Thyroid gland (tissue), 4 donors: ENCODE data around the gene MPPED1. TPM values are rescaled to one million over a fixed set of nuclear protein-coding genes. Genes with fewer than 3 reads are reported as not detected.

Source experiments
- DNase-seq, 2 donors: peaks; one replicate each; pipeline ENCODE4 v3.0.0-alpha.2; 2019
- H3K27ac ChIP-seq, 3 donors: fragments of 200-600 bp; sonication (generic); 1 replicate in 2 of 3; 2 replicates in 1 of 3; pipeline ENCODE4 v1.5.1; 2016 to 2019; ENCODE audit warnings: mild to moderate bottlenecking in 1 of 3, moderate library complexity in 1 of 3
- H3K27me3 ChIP-seq: fragments of 200-600 bp; sonication (generic); one replicate; pipeline ENCODE4 v1.5.1; 2019
- H3K36me3 ChIP-seq, 2 donors: fragments of 200-600 bp; sonication (generic); one replicate each; pipeline ENCODE4 v1.5.1; 2016 to 2019
- H3K4me1 ChIP-seq, 2 donors: fragments of 200-600 bp; sonication (generic); one replicate each; pipeline ENCODE4 v1.5.1; 2017 to 2019
- H3K4me3 ChIP-seq, 3 donors: fragments of 200-600 bp; sonication (generic); replicated peaks in 1 of 3; 1 replicate in 2 of 3; 2 replicates in 1 of 3; pipeline ENCODE4 v1.5.1; 2016; ENCODE audit warnings: mild to moderate bottlenecking in 1 of 3
- H3K9me3 ChIP-seq: fragments of 200-600 bp; sonication (generic); one replicate; pipeline ENCODE4 v1.5.1; 2017
- CTCF ChIP-seq, 6 experiments: fragments of 200-600 bp in 3 of 6; fragments of 450-650 bp in 3 of 6; sonication (generic) in 3 of 6; IDR thresholded peaks; one replicate each; pipeline ENCODE4 v1.5.1; 2016 to 2019; ENCODE audit warnings: antibody characterized with exemption in 6 of 6, mild to moderate bottlenecking in 2 of 6, inconsistent platforms in 1 of 6, moderate library complexity in 1 of 6
- POLR2A ChIP-seq, 2 donors: fragments of 450-650 bp; IDR thresholded peaks; one replicate each; pipeline ENCODE4 v1.6.1; 2017; ENCODE audit warnings: antibody characterized with exemption in 2 of 2, mild to moderate bottlenecking in 2 of 2, moderate library complexity in 1 of 2
- WGBS, 2 donors: methylation state at CpG; one replicate each; pipeline ENCODE4 v1.1.5; 2017; 5-methylcytosine and 5-hydroxymethylcytosine counted together
- intact Hi-C: fragments of 100-400 bp; cut with DNase I; formaldehyde crosslinking; loops from one replicate; pipeline ENCODE4 v1.15.1; 2023
- total RNA-seq, 4 donors: library from RNA; depleted of rRNA; stranded (reverse); fragments of >200 nt; gene quantifications; one replicate each; pipeline ENCODE4 v1.2.3, GENCODE V29; 2016

MPPED1 gene
- total RNA-seq, 4 donors from 2014 or later = not detected

DNA sequence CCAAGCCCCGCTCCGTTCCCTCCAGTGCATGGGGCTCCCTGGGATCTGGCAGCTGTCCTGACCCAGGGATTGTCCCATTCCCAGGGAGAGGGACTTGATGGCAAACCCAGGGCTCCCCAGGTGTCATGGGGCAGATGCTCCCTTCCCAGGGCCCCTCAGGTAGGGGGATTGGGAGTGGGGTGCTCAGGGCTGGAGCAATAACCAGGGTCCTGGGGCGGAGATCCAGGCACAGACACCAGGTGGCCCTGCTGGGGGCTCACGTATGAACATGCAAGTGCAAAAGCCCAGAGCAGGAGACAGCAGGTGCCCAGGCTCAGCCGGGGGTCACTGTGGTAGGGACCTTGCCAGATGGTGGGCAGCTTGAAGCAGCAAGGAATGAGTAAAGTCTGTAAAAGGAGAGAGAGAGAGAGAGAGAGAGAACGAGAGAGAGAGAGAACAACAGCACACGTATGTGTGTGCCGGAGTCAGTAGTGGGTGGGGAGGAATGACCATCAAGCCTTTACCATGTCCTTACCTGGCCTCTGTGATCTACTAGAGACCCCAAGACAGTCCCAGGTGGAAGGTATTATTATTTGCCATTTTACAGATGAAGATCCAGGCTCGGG is 19.3 kb upstream of the MPPED1 start:
- no peak for TF ChIP-seq CTCF (IDR thresholded peaks at IDR 0.05)
- no peak for TF ChIP-seq POLR2A (IDR thresholded peaks at IDR 0.05)
- intact Hi-C loops = no loop called here
- 90 to 91% methylated on average over 9 of the region's 9 CpGs for whole genome bisulfite sequencing, 2 donors

GRCh38 chr22:43393132-43393843 is 18.5 kb upstream of the MPPED1 start:
- intact Hi-C loops = no loop called here
- Histone ChIP-seq H3K36me3 (no peaks in the 10 kb centered on the region), H3K4me3 (no peak overlapping the region), H3K27ac (no peak overlapping the region), H3K4me1 (no peaks in the 10 kb centered on the region), H3K9me3 (no peaks in the 10 kb centered on the region), H3K27me3 (no peaks in the 10 kb centered on the region)
- no peak for DNase-seq
- TF ChIP-seq CTCF (IDR thresholded peaks at IDR 0.05) (no peak), POLR2A (IDR thresholded peaks at IDR 0.05) (no peak)
- 51 to 53% methylated on average over 14 of the region's 14 CpGs for WGBS, 2 donors

More for the DNA sequence above, 19.3 kb upstream of the MPPED1 start:
- Histone ChIP-seq H3K4me3 (no peak overlapping the region), H3K9me3 (no peaks in the 10 kb centered on the region), H3K27ac (no peak overlapping the region), H3K36me3 (no peaks in the 10 kb centered on the region), H3K27me3 (no peaks in the 10 kb centered on the region), H3K4me1 (no peaks in the 10 kb centered on the region)
- no peak for DNase-seq

DNA sequence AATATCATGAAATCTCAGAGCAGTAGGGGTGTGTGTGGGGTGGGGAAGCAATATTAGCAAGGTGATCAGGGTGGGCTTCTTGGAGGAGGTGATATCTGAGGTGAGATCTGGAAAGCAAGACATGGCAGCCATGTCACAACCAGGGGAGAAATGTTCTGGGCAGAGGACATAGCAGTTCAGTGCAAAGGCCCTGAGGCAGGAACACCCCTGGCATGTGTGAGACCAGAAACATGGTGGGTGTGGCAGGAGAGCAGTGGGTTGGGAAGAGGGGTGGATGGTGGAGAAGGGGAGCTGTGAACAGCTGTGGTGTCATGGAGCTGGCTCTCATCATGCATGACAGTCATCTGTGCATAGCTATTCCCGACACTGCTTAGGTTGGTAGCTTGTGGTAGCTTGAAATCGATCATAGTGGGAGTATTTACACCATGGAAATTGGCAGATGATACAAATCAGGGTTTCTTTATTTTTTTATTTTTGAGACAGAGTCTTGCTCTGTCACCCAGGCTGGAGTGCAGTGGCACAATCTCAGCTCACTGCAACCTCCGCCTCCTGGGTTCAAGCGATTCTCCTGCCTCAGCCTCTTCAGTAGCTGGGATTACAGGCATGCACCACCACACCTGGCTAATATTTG is 17.9 kb upstream of the MPPED1 start:
- intact Hi-C loops = no loop called here
- H3K9me3 ChIP-seq = no peaks in the 10 kb centered on the region
- H3K36me3 ChIP-seq = no peaks in the 10 kb centered on the region
- no peaks in the 10 kb centered on the region for H3K4me1 ChIP-seq
- WGBS, 2 donors = 88 to 93% methylated on average over 4 of the region's 4 CpGs
- no peak overlapping the region for H3K4me3 ChIP-seq
- TF ChIP-seq POLR2A (IDR thresholded peaks at IDR 0.05) = no peak
- no peak for TF ChIP-seq CTCF (IDR thresholded peaks at IDR 0.05)
- DNase-seq = no peak
- no peak overlapping the region for H3K27ac ChIP-seq
- H3K27me3 ChIP-seq = no peaks in the 10 kb centered on the region

DNA sequence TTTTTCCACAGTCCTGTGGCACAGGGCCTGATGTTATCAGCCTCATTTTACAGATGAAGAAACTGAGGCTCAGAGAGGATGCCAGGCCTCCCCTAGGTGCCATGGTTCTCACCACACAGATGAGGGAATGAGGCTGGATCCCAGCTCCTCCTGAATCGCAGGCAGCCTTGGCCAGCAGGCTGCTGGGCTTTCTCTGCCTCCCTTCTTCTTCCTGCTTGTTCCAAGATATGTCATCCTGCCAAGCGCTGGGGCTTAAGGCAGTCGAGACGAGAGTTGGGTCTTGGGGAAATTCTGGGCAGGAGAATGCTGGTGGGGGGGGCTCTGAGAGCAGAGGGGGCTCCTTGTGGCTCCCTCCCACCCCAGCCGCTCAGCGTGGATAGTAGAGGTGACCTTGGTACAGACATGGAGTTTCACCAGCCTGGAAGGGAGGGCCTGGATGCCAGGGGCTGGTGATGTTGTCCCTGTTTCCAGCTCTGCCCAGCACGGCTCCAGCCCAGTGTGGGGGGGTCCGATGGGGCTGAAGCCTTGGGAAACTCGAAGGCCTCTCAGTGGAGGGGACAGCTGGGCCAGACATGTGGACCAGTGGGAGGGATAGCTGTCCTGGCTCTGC is 16.6 kb upstream of the MPPED1 start:
- no peak overlapping the region for H3K4me3 ChIP-seq
- WGBS, 2 donors = 60 to 80% methylated on average over 6 to 7 of the region's 9 CpGs
- no peaks in the 10 kb centered on the region for H3K27me3 ChIP-seq
- H3K27ac ChIP-seq = no peak overlapping the region
- TF ChIP-seq POLR2A (IDR thresholded peaks at IDR 0.05) = no peak
- no peak for TF ChIP-seq CTCF (IDR thresholded peaks at IDR 0.05)
- H3K4me1 ChIP-seq = no peaks in the 10 kb centered on the region
- DNase-seq = no peak
- no peaks in the 10 kb centered on the region for H3K36me3 ChIP-seq
- intact Hi-C loops = no loop called here
- H3K9me3 ChIP-seq = no peaks in the 10 kb centered on the region
